ENCODE data around the gene TMEM200A. TPM values are rescaled to one million over a fixed set of nuclear protein-coding genes. Genes with fewer than 3 reads are reported as not detected.
"Not testable (repeated sequence)": the region's sequence is repeated elsewhere in the genome, so short reads cannot be mapped to it uniquely, and the experiment has no call there.

Gene TMEM200A
- total and polyA plus RNA-seq, 2 donors (not counting 1 experiment from before 2014, with no cell fraction given) = 0.13 to 0.37 TPM

DNA sequence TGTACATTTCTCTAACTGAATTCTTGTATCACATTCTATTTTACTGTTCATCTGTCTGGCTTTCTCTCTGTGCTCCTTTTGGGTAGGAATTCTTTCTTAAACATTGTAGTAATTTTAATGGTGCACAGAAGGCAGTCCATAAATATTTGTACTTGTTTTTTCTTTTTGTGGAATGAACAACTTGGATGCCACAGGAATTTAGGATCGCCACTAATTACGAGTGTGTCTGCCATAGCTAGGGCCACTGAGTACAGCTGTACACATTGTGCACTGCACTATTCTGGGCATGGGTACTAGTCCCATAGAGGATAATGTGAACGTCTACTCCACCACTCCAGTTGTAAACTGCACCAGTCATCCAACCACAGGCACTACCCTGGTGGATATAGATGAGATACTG, 39.3 kb upstream of the TMEM200A start:
- no peak overlapping the region for H3K27ac Mint-ChIP-seq
- H3K79me2 ChIP-seq (ENCODE audit: control insufficient read depth, insufficient read depth, low read length) = no peaks in the 10 kb centered on the region
- H3K4me2 ChIP-seq (replicated peaks; ENCODE audit: low read depth, low read length, poor library complexity, severe bottlenecking) = no peak overlapping the region
- no peaks in the 10 kb centered on the region for H3K9me3 Mint-ChIP-seq (ENCODE audit: insufficient read depth)
- POLR2A ChIA-PET = no interaction called here
- TF ChIP-seq EZH2 (IDR thresholded peaks at IDR 0.05; ENCODE audit: borderline replicate concordance, insufficient read depth, low read depth, low read length, poor library complexity, severe bottlenecking) = no peak
- TF ChIP-seq, protein P1, sequence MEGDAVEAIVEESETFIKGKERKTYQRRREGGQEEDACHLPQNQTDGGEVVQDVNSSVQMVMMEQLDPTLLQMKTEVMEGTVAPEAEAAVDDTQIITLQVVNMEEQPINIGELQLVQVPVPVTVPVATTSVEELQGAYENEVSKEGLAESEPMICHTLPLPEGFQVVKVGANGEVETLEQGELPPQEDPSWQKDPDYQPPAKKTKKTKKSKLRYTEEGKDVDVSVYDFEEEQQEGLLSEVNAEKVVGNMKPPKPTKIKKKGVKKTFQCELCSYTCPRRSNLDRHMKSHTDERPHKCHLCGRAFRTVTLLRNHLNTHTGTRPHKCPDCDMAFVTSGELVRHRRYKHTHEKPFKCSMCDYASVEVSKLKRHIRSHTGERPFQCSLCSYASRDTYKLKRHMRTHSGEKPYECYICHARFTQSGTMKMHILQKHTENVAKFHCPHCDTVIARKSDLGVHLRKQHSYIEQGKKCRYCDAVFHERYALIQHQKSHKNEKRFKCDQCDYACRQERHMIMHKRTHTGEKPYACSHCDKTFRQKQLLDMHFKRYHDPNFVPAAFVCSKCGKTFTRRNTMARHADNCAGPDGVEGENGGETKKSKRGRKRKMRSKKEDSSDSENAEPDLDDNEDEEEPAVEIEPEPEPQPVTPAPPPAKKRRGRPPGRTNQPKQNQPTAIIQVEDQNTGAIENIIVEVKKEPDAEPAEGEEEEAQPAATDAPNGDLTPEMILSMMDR (IDR thresholded peaks at IDR 0.05) = no peak
- ATAC-seq (ENCODE audit: low read depth) (no peak), DNase-seq (no peak)
- intact Hi-C loops (cut with micrococcal nuclease) = no loop called here
- no peak overlapping the region for H3K4me3 Mint-ChIP-seq
- H3K27me3 ChIP-seq (replicated peaks in 1 of 4; ENCODE audit: control extremely low read depth in 1 of 4, control insufficient read depth in 3 of 4, insufficient read depth in 4 of 4, low read length in 3 of 4) = no peaks in the 10 kb centered on the region
- no peaks in the 10 kb centered on the region for H3K4me1 ChIP-seq (ENCODE audit: control insufficient read depth in 2 of 2, insufficient read depth in 2 of 2, low read length in 2 of 2)
- no peak overlapping the region for H2AFZ ChIP-seq (ENCODE audit: insufficient read depth, low read depth, low read length, poor library complexity, severe bottlenecking)
- no peaks in the 10 kb centered on the region for H3K36me3 ChIP-seq (replicated peaks in 1 of 2; ENCODE audit: control extremely low read depth in 1 of 2, control insufficient read depth in 1 of 2, extremely low read depth in 1 of 2, insufficient read depth in 2 of 2, low read length in 1 of 2)
- H3K4me1 Mint-ChIP-seq = no peaks in the 10 kb centered on the region
- H4K20me1 ChIP-seq (ENCODE audit: control insufficient read depth, insufficient read depth, low read length, poor library complexity, severe bottlenecking) = no peaks in the 10 kb centered on the region
- WGBS (ENCODE audit: insufficient coverage) = 100% methylated on average over 2 of the region's 3 CpGs
- CTCF ChIA-PET = interaction anchor here (1.2 kb wide), 1 partner anchor 545 kb away, joined by 4 read pairs; no protein-coding TSS in a partner anchor
- H3K9me3 ChIP-seq (ENCODE audit: control extremely low read depth in 1 of 3, control insufficient read depth in 2 of 3, insufficient read depth in 1 of 3, low read length in 2 of 3) = no peaks in the 10 kb centered on the region
- H3K27ac ChIP-seq (ENCODE audit: low read length in 2 of 2) = no peak overlapping the region
- no peak overlapping the region for H3K9ac ChIP-seq (ENCODE audit: low read length)
- H3K4me3 ChIP-seq (ENCODE audit: control extremely low read depth in 1 of 5, extremely low read depth in 1 of 5, insufficient read depth in 1 of 5, low read depth in 2 of 5, low read length in 4 of 5) = no peak overlapping the region
- no peaks in the 10 kb centered on the region for H3K27me3 Mint-ChIP-seq

DNA sequence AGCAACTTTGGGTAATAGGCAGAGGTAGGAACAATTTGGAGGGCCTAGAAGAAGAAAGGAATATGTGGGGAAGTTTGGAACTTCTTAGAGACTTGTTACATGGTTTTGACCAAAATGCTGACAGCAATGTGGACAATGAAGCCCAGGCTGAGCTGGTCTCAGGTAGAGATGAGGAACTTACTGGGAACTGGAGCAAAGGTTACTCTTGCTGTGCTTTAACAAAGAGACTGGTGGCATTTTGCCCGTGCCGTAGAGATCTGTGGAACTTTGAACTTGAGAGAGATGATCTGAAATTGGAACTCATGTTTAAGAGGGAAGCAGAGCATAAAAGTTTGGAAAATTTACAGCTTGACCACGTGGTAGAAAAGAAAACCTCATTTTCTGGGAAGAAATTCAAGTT, 28.3 kb upstream of the TMEM200A start:
- no peak overlapping the region for H3K4me3 ChIP-seq (ENCODE audit: control extremely low read depth in 1 of 5, extremely low read depth in 1 of 5, insufficient read depth in 1 of 5, low read depth in 2 of 5, low read length in 4 of 5)
- Mint-ChIP-seq H3K27ac (no peak overlapping the region), H3K27me3 (no peaks in the 10 kb centered on the region), H3K9me3 (ENCODE audit: insufficient read depth) (no peaks in the 10 kb centered on the region), H3K4me1 (no peaks in the 10 kb centered on the region), H3K4me3 (no peak overlapping the region)
- H3K27ac ChIP-seq (ENCODE audit: low read length in 2 of 2) = no peak overlapping the region
- no peaks in the 10 kb centered on the region for H4K20me1 ChIP-seq (ENCODE audit: control insufficient read depth, insufficient read depth, low read length, poor library complexity, severe bottlenecking)
- no peak for TF ChIP-seq EZH2 (IDR thresholded peaks at IDR 0.05; ENCODE audit: borderline replicate concordance, insufficient read depth, low read depth, low read length, poor library complexity, severe bottlenecking)
- TF ChIP-seq, protein P1 (IDR thresholded peaks at IDR 0.05) = no peak
- DNase-seq = no peak
- 95% methylated on average over 2 of the region's 3 CpGs for WGBS (ENCODE audit: insufficient coverage)
- no peak overlapping the region for H2AFZ ChIP-seq (ENCODE audit: insufficient read depth, low read depth, low read length, poor library complexity, severe bottlenecking)
- H3K9ac ChIP-seq (ENCODE audit: low read length) = no peak overlapping the region
- POLR2A ChIA-PET = no interaction called here
- H3K79me2 ChIP-seq (ENCODE audit: control insufficient read depth, insufficient read depth, low read length) = no peaks in the 10 kb centered on the region
- H3K27me3 ChIP-seq (replicated peaks in 1 of 4; ENCODE audit: control extremely low read depth in 1 of 4, control insufficient read depth in 3 of 4, insufficient read depth in 4 of 4, low read length in 3 of 4) = no peaks in the 10 kb centered on the region
- intact Hi-C loops (cut with micrococcal nuclease) = no loop called here
- CTCF ChIA-PET = no interaction called here
- H3K36me3 ChIP-seq (replicated peaks in 1 of 2; ENCODE audit: control extremely low read depth in 1 of 2, control insufficient read depth in 1 of 2, extremely low read depth in 1 of 2, insufficient read depth in 2 of 2, low read length in 1 of 2) = no peaks in the 10 kb centered on the region
- peaks cover 0 to 6% (median under 1%) of the 10 kb centered on the region in 3 donors for H3K9me3 ChIP-seq (ENCODE audit: control extremely low read depth in 1 of 3, control insufficient read depth in 2 of 3, insufficient read depth in 1 of 3, low read length in 2 of 3)
- H3K4me2 ChIP-seq (replicated peaks; ENCODE audit: low read depth, low read length, poor library complexity, severe bottlenecking) = no peak overlapping the region
- no peak for ATAC-seq (ENCODE audit: low read depth)
- no peaks in the 10 kb centered on the region for H3K4me1 ChIP-seq (ENCODE audit: control insufficient read depth in 2 of 2, insufficient read depth in 2 of 2, low read length in 2 of 2)

DNA sequence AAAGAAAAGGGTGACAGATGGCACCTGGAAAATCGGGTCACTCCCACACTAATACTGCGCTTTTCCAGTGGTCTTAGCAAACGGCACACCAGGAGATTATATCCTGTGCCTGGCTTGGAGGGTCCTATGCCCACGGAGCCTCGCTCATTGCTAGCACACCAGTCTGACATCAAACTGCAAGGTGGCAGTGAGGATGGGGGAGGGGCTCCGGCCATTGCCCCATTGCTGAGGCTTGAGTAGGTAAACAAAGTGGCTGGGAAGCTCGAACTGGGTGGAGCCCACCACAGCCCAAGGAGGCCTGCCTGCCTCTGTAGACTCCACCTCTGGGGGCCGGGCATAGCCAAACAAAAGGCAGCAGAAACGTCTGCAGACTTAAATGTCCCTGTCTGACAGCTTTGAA, 19.5 kb upstream of the TMEM200A start:
- H3K27me3 Mint-ChIP-seq; H3K4me1 ChIP-seq (ENCODE audit: control insufficient read depth in 2 of 2, insufficient read depth in 2 of 2, low read length in 2 of 2); H3K4me2 ChIP-seq (replicated peaks; ENCODE audit: low read depth, low read length, poor library complexity, severe bottlenecking); H3K4me3 ChIP-seq (ENCODE audit: control extremely low read depth in 1 of 5, extremely low read depth in 1 of 5, insufficient read depth in 1 of 5, low read depth in 2 of 5, low read length in 4 of 5); ATAC-seq (ENCODE audit: low read depth); H3K27me3 ChIP-seq (replicated peaks in 1 of 4; ENCODE audit: control extremely low read depth in 1 of 4, control insufficient read depth in 3 of 4, insufficient read depth in 4 of 4, low read length in 3 of 4); H3K36me3 ChIP-seq (replicated peaks in 1 of 2; ENCODE audit: control extremely low read depth in 1 of 2, control insufficient read depth in 1 of 2, extremely low read depth in 1 of 2, insufficient read depth in 2 of 2, low read length in 1 of 2); CTCF ChIA-PET; H3K27ac Mint-ChIP-seq; H3K79me2 ChIP-seq (ENCODE audit: control insufficient read depth, insufficient read depth, low read length); H3K9me3 ChIP-seq (ENCODE audit: control extremely low read depth in 1 of 3, control insufficient read depth in 2 of 3, insufficient read depth in 1 of 3, low read length in 2 of 3); H4K20me1 ChIP-seq (ENCODE audit: control insufficient read depth, insufficient read depth, low read length, poor library complexity, severe bottlenecking); H2AFZ ChIP-seq (ENCODE audit: insufficient read depth, low read depth, low read length, poor library complexity, severe bottlenecking); H3K9ac ChIP-seq (ENCODE audit: low read length); H3K4me3 Mint-ChIP-seq; H3K9me3 Mint-ChIP-seq (ENCODE audit: insufficient read depth); H3K4me1 Mint-ChIP-seq; H3K27ac ChIP-seq (ENCODE audit: low read length in 2 of 2); POLR2A ChIA-PET; intact Hi-C loops (cut with micrococcal nuclease); DNase-seq: not testable (repeated sequence)
- WGBS (ENCODE audit: insufficient coverage) = 99% methylated on average over 9 of the region's 9 CpGs
